OCI-LY1 (cell line): ENCODE measurements around the gene BAIAP3.

ENCODE experiments used
- H2AFZ ChIP-seq: fragments of 200-600 bp; sonication (generic), shearing (Covaris generic); 2 replicates; pipeline ENCODE4 v1.6.0; 2014; ENCODE audit warnings: antibody characterized with exemption, mild to moderate bottlenecking, low read length
- H3F3A ChIP-seq: fragments of 200-600 bp; sonication (generic), shearing (Covaris generic); 2 replicates; pipeline ENCODE4 v1.6.0; 2014; ENCODE audit warnings: mild to moderate bottlenecking, antibody characterized with exemption, low read length, moderate library complexity; ENCODE audit not compliant: insufficient read depth
- H3K27ac ChIP-seq: fragments of 200-600 bp; sonication (generic); 2 replicates; pipeline ENCODE4 v1.5.1; 2014; ENCODE audit warnings: low read length, mixed run types, mild to moderate bottlenecking, low read depth; ENCODE audit not compliant: poor library complexity, severe bottlenecking
- H3K27me3 ChIP-seq: fragments of 200-600 bp; sonication (generic); 2 replicates; pipeline ENCODE4 v1.6.0; 2014; ENCODE audit warnings: antibody characterized with exemption, mild to moderate bottlenecking, low read length, moderate library complexity; ENCODE audit not compliant: insufficient read depth
- H3K36me3 ChIP-seq: fragments of 200-600 bp; sonication (generic); 2 replicates; pipeline ENCODE4 v1.6.1; 2014; ENCODE audit warnings: mild to moderate bottlenecking, antibody characterized with exemption, low read length, moderate library complexity, mixed read lengths; ENCODE audit not compliant: insufficient read depth
- H3K4me1 ChIP-seq: fragments of 200-600 bp; sonication (generic); 2 replicates; pipeline ENCODE4 v1.5.1; 2014; ENCODE audit warnings: mild to moderate bottlenecking, low read length, moderate library complexity; ENCODE audit not compliant: insufficient read depth, severe bottlenecking
- H3K4me2 ChIP-seq: fragments of 200-600 bp; sonication (generic), shearing (Covaris generic); 2 replicates; pipeline ENCODE4 v1.6.1; 2014; ENCODE audit warnings: low read length
- H3K4me3 ChIP-seq: fragments of 200-600 bp; sonication (generic); 2 replicates; pipeline ENCODE4 v1.5.1; 2014; ENCODE audit warnings: low read length, low read depth, mild to moderate bottlenecking, mixed read lengths; ENCODE audit not compliant: poor library complexity, severe bottlenecking
- H3K79me2 ChIP-seq: fragments of 200-600 bp; shearing (Covaris generic); 2 replicates; pipeline ENCODE4 v1.6.1; 2016; ENCODE audit warnings: mixed run types, low read length, mixed read lengths; ENCODE audit not compliant: insufficient read depth
- H3K9ac ChIP-seq: fragments of 200-600 bp; sonication (generic), shearing (Covaris generic); 2 replicates; pipeline ENCODE4 v1.6.1; 2014; ENCODE audit warnings: mild to moderate bottlenecking, low read length, mixed read lengths
- H3K9me2 ChIP-seq: fragments of 200-600 bp; sonication (generic), shearing (Covaris generic); 2 replicates; pipeline ENCODE4 v1.6.1; 2014; ENCODE audit warnings: low read depth, mild to moderate bottlenecking, low read length, mixed read lengths
- H3K9me3 ChIP-seq: fragments of 200-600 bp; shearing (Covaris generic); 2 replicates; pipeline ENCODE4 v1.6.1; 2014; ENCODE audit warnings: low read length, mixed read lengths
- H4K20me1 ChIP-seq: fragments of 200-600 bp; sonication (generic), shearing (Covaris generic); 2 replicates; pipeline ENCODE4 v1.6.0; 2016; ENCODE audit warnings: mild to moderate bottlenecking, low read length; ENCODE audit not compliant: insufficient read depth
- CTCF ChIP-seq: fragments of 200-600 bp; sonication (generic), shearing (Covaris generic); IDR thresholded peaks from 2 replicates; pipeline ENCODE4 v1.5.1; 2017; ENCODE audit warnings: mild to moderate bottlenecking, antibody characterized with exemption, low read length, moderate library complexity, mixed read lengths
- EZH2 ChIP-seq: fragments of 200-600 bp; sonication (generic), shearing (Covaris generic); IDR thresholded peaks from 2 replicates; pipeline ENCODE4 v1.8.0; 2017; ENCODE audit warnings: borderline replicate concordance, mixed run types, mild to moderate bottlenecking, antibody characterized with exemption, low read length, moderate library complexity, mixed read lengths

The BAIAP3 gene

GRCh38 chr16:1348926-1349325 lies 15.5 kb downstream of the BAIAP3 start:
- H3K9me3 ChIP-seq: no peaks in the 10 kb centered on the region
- peaks cover 4% of the 10 kb centered on the region; the same call in 1 of the 2 replicates for H3K27me3 ChIP-seq
- no peak overlapping the region for H3K9ac ChIP-seq
- no peak overlapping the region for H3K27ac ChIP-seq
- H3K4me2 ChIP-seq: no peak overlapping the region
- no peaks in the 10 kb centered on the region for H3K9me2 ChIP-seq
- H3K79me2 ChIP-seq: 0 out of 2 replicates have a peak, but pooled peaks cover 7% of the 10 kb centered on the region
- H3K36me3 ChIP-seq: peaks cover 19% of the 10 kb centered on the region
- H3K4me3 ChIP-seq: no peak overlapping the region
- TF ChIP-seq CTCF (no peak), EZH2 (no peak)
- no peaks in the 10 kb centered on the region for H4K20me1 ChIP-seq
- H3K4me1 ChIP-seq: peaks cover 32% of the 10 kb centered on the region
- H3F3A ChIP-seq: no peaks in the 10 kb centered on the region
- no peak overlapping the region for H2AFZ ChIP-seq

GRCh38 chr16:1349351-1349750 lies 15.9 kb downstream of the BAIAP3 start:
- Histone ChIP-seq H3K9me3 (no peaks in the 10 kb centered on the region), H3K36me3 (peaks cover 19% of the 10 kb centered on the region), H2AFZ (no peak overlapping the region), H3K9ac (no peak overlapping the region), H3K79me2 (0 out of 2 replicates have a peak, but pooled peaks cover 7% of the 10 kb centered on the region), H3K27ac (no peak overlapping the region), H3K27me3 (peaks cover 4% of the 10 kb centered on the region; the same call in 1 of the 2 replicates), H4K20me1 (no peaks in the 10 kb centered on the region), H3K4me2 (no peak overlapping the region), H3K4me3 (no peak overlapping the region), H3K9me2 (no peaks in the 10 kb centered on the region), H3K4me1 (peaks cover 31% of the 10 kb centered on the region), H3F3A (no peaks in the 10 kb centered on the region)
- TF ChIP-seq CTCF: no peak
- no peak for TF ChIP-seq EZH2

- H4K20me1 ChIP-seq: no peaks in the 10 kb centered on the region
- peaks cover 2% of the 10 kb centered on the region; the same call in 1 of the 2 replicates for H3K27me3 ChIP-seq
- H3K27ac ChIP-seq: no peak overlapping the region
- no peak overlapping the region for H2AFZ ChIP-seq
- H3F3A ChIP-seq: no peaks in the 10 kb centered on the region
- H3K79me2 ChIP-seq: 0 out of 2 replicates have a peak, but pooled peaks cover 7% of the 10 kb centered on the region
- H3K9me2 ChIP-seq: no peaks in the 10 kb centered on the region
- no peak overlapping the region for H3K9ac ChIP-seq
- no peak overlapping the region for H3K4me3 ChIP-seq
- H3K4me2 ChIP-seq: peak overlapping the region; percentile 90; the same call in 1 of the 2 replicates
- H3K9me3 ChIP-seq: no peaks in the 10 kb centered on the region
- H3K4me1 ChIP-seq: peaks cover 31% of the 10 kb centered on the region
- peaks cover 19% of the 10 kb centered on the region for H3K36me3 ChIP-seq
- TF ChIP-seq CTCF (peak; percentile 28; the same call in 1 of the 2 replicates), EZH2 (no peak)
Observed at GRCh38 chr16:1349951-1350350, 16.5 kb downstream of the BAIAP3 start.
